Stimulated activated CD4-positive, alpha-beta T cell treated with anti-CD3 and anti-CD28 coated beads, TNF-alpha, amount 100 ng/mL, for 1 hour (primary cell): ENCODE measurements around the gene NAPSA.
"Not testable (repeated sequence)": the region's sequence is repeated elsewhere in the genome, so short reads cannot be mapped to it uniquely, and the experiment has no call there.

Experiments
- DNase-seq, 3 donors: peaks; one replicate each; pipeline ENCODE4 v3.0.0-alpha.2; 2020; ENCODE audit warnings: low read depth in 3 of 3, low spot score in 1 of 3

Gene NAPSA

DNA sequence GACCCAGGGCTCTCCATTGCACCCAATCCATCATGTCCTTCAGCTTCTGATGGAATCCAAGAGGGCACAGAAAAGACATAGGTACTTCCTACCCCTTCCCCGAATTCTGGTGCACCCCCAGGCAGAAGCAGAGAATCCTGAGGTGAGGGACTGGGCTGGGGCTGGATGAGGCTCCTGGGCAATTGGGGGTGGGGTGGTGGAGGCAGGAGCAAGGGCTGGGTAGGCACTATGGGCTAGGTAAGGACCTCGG, 33.5 kb downstream of the NAPSA start:
- no peak for DNase-seq

DNA sequence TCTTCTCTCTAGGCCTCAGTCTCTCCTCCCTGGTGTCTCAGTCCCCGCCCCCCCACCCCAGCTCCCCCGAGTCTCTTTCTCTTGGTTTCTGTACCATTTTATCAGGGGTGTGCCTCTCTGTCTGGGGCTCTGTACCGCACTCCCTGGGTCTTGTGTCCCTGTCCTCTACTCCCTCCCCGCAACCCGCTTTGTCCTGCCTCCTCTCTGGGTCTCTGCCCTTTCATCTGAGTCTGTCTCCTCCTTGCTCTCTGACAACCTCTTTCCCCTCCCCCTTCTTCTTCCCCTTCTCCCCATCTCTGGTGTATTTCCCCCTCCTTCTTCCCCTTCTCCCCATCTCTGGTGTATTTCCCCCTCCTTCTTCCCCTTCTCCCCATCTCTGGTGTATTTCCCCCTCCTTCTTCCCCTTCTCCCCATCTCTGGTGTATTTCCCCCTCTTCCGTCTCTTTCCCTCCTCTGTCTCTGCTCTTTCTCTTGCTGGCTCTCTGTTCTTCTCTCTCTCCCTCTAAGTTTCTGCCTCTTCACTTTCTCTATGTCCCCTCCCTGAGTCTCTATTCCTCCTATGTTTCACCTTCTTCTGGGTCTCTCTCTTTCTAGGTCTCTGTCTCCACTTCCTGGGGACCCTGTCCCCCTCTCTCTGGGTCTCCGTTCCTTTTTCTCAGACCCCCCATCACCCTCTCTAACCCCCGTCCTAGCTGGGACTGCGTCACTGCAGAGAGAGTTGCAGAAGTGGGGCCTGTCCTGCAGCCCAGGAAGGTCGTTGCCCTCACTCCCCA, 34.0 kb downstream of the NAPSA start:
- DNase-seq = no peak

DNA sequence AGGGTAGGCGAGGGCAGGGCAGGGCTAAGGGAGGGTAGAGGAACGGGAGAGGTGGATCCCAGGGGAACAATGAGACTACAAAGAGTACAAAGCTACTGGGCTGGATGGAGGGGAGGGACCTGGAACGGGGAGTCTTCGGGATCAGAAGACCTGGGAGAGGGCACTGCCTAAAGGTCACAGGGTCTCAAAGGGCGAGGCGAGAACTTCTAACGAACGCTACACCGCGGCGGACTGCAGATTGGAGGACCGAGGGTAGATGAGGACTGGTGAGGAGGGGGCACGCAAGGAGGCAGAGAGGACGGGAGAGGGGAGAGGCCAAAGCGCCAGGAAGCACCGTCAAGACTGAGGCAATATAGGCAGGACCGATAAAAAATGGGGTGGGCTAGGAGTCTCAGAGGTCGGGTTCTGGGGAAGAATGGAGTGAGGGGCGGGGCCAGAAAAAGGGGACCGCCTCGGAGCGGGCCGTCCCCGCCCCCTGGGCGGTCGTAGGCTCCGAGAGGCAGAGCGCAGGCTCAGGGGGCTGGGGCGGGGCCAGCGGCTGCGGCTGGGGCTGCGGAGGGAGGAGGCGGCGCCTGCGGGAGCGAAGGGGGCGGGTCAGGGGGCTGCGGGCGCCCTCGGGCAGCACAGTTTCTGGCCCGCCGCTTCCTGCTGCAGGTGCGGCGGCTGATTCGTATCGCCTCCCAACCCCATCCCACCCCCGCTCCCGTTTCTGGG, 34.9 kb downstream of the NAPSA start:
- DNase-seq = peak; percentile 48 to 70 (median 50)

DNA sequence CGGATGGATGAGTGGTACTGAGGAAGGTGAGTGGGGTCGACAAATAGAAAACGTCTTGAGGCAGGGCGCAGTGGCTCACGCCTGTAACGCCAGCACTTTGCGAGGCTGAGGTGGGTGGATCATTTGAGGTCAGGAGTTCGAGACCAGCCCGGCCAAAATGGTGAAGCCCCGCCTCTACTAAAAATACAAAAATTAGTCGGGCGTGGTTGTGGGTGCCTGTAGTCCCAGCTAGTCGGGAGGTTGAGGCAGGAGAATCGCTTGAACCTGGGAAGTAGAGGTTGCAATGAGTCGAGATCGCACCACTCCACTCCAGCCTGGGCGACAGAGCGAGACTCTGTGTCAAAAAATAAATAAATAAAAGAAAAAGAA, 35.5 kb downstream of the NAPSA start:
- not testable (repeated sequence) for DNase-seq

DNA sequence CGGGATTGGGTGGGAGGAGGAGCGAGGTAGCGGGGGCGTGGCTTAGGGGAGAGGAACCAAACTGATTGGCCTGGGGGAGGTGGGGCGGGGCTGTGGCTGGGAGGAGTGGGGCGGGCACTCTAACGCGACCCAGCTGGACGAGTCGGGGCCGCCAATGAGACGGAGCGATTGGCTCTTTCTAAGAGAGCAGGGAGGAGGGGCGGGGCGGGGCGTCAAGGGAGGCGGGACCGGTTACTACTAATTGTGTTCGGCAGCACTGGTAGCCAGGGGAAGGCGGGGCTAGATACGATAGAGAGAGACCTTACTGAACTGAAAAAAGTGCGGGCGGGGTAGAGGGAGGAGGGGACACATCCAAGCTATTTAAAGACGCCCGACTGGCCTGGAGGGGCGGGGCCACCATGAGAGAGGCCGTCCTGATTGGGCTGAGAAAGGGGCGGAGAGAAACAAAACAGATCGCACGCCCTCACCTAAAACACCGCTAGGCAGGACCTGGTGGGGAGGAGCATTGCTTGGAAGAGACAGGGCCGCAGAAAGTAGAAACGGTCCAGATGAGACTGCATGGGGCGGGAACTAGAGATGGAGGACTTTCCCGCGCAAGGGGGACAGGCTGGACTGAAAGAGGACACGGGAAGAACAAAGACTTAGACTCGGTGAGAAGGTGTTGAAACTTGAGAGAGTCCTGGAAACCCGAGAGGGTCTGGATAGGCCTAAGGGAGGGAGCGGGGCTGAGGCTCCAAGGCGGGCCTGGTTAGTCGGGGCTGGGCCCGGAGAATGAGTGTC, 36.1 kb downstream of the NAPSA start, which contains the start of gene KCNC3:
KCNC3 (minus strand) TSS at position 232 of the 780 bp plus-strand sequence. CDS start 295 bp downstream, outside the sequence.
- DNase-seq = peak; percentile 73 to 93 (median 83)

DNA sequence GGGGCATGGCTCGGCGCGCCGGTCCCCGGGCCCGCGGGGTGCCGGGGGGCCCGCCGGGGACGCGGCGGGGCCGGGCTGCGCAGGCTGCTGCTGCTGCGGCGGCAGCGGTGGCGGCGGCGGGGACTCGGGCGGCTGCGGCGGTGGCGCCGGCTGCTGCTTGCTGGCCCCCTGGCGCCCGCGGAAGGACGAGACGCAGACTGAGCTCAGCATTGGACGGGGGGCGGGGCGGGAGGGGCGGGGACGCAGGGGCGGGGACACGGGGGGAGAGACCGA, 36.6 kb downstream of the NAPSA start:
- no peak for DNase-seq

DNA sequence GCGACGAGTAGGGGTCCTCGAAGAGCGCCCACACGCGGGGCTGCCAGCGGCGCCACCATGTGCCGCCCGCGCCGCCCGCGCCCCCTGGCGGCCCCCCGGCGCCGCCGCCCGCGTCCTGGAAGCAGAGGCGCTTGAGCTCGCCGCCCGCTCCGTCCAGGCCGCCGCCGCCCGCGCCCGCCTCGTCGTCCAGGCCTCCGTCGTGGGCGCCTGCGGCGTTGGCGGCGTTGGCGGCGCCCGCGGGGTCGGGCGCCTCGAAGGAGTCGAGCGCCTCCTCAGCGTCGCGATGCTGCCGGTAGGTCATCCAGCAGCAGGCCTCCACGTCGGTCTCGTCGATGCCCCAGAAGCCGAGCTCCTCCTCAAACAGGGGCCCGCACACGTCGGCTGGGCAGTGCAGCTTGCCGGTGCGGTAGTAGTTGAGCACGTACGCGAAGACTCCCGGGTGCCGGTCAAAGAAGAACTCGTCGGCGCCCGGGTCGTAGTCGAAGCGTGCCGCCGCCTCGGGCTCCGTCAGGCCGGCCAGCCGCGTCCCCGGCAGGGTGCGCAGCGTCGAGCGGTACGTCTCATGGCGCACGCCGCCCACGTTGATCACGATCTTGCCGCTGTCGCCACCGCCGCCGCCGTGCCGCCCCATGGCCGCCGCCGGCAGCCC, 37.1 kb downstream of the NAPSA start:
- peak in 1 of 3 donors; percentile 41 for DNase-seq

DNA sequence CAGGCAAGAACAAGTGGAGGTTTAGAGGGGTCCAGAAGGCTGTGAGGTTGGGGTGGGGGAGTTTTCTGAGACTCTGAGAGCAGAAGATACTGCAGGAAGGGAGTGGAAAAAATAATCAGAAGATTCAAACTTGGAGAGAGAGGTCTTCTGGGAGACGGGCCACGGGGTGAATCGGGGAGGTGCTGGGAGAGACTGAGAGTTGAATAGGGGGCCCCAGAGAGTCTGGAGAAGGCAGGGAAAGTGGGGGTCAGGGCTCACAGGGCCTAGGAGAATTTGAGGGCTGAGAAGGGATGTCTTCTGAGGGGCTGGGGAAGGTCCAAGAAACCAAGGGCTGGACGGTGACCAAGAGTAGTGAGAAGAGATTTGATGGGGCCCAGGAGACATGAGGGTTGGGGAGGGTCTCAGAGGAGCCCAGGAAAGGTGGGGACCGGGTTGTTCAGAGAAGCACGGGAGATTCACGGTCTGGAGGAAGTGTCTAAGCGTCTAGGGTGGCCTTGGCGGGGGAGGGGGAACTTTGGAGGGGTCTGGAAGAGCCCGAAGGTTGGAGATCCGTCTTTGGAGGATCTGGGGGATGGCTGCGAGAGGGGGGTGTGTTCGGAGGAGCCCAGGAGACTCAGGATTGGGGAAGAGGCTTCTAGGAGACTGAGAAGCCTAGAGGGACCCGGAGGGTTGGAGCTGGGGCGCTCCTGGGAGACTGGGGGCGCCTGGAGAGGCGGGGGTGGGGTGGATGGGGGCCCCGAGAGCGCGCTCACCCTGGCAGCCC, 37.8 kb downstream of the NAPSA start:
- no peak for DNase-seq

DNA sequence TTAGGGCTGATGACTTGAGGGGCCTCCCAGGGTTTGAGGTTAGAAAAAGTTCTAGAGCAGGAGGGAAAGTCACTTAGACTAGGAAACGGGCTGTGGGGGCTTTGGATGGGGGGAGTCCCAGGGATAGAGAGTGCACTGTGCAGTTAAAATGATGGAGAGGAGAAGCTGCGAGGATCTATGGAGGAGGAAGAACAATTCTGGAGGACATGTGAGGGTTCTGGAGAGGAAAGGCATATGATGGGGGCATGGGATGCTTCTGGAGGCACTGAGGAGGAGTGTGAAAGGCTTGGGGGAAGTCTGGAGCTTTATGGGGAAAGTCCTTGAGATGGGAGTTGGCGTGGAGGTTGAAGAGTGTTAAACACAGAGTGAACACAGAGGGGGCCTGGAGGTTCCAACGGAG, 38.4 kb downstream of the NAPSA start:
- no peak for DNase-seq

DNA sequence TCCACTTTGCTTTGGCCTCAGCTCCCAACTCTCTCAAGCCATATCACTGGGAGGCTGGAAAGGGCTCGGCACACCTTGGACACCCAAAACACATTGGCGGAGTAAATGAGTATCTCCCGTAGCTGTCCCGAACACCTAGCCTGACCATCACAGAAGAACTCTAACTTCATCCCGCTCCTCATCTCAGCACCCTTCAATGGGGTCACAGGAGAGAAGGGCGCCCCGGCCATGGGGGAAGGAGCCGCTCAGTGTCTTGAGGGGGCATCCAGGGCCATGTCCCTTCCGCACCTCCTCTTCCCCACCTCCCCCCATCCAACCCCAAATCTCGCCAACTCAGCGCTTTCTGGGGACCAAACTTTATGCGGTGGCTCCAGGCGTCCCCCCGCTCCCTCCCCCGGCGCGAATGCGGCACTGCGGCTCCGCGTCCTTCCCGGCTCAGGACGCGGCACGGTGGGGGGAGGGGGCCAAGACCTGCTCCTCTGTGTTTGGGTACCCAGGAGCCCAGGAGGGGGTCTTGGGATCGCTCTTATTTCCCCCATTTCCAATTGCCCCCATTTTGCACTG, 39.3 kb downstream of the NAPSA start:
- DNase-seq = no peak

DNA sequence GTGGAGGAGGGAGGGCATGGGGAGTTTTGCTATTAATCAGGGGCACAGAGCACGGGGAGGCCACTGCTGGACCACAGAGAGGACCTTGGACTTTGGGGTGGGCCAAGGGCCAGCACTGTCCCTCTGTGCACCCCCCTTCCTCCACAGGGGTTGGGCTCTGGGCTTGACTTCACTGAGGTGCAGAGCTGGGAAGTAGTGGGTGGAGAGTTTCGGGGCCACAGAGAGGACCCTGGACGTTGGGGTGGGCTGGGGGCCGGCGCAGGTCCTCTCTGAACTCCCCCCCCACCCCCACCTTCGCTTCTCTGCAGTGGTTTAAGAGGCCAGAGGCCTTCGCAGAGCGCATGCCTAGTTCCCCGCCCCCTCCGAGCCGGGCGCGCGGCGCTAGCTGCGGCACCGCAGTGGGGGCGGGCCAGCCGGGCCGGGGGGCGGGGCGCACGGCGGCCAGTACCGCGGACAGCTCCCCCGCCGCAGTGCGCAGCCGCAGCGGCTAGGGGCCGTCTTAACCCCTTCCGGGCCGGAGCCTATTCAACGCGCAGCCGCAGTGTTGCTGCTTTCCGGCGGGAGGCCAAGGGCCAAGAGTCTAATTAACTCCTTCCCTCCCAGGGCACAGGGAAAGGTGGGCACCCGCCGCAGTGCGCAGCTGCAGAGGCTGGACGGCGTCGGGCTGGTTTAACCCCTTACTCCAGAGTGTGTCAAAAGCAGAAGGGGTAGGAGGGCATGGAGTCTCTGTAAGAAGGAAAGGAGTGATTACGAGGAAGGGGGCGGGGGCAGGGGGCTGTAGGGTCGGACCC, 39.9 kb downstream of the NAPSA start:
- peak in 2 of 3 donors; percentile 35 to 67 for DNase-seq

DNA sequence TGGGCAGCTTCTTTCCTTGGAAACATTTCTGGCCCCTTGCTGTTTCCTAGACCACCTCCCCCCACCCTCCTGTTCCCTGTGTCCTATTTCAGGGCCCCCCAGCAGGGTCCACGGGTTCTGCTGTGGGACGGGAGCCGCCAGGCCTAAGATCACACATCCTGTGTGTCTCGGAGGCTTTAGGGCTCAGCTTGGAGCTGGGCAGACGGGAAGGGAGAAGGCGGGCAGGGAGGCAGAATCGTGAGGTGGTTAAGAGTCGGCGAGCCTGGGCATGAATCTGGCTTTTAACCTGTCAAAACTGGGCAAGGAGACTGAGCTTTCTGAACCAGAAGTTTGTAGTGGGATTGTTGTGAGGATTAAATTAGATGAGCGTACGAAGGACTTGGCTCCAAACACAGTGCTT, 41.1 kb downstream of the NAPSA start:
- DNase-seq = no peak

DNA sequence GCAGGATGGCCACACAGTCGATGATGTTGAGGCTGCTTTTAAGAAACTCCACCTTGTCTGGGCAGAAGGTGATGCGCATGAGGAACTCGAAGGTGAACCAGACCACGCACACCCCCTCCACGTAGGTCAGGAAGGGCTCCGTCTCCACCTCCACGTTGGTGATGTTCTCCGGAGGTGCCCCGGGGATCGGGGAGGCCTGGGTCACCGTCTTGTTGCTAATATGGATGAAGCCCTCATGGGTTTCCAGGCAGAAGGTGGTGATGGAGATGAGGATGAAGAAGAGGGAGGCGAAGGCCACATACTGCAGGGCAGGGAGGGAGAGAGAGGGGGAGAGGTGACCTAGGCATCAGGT, 41.7 kb downstream of the NAPSA start:
- DNase-seq = no peak

DNA sequence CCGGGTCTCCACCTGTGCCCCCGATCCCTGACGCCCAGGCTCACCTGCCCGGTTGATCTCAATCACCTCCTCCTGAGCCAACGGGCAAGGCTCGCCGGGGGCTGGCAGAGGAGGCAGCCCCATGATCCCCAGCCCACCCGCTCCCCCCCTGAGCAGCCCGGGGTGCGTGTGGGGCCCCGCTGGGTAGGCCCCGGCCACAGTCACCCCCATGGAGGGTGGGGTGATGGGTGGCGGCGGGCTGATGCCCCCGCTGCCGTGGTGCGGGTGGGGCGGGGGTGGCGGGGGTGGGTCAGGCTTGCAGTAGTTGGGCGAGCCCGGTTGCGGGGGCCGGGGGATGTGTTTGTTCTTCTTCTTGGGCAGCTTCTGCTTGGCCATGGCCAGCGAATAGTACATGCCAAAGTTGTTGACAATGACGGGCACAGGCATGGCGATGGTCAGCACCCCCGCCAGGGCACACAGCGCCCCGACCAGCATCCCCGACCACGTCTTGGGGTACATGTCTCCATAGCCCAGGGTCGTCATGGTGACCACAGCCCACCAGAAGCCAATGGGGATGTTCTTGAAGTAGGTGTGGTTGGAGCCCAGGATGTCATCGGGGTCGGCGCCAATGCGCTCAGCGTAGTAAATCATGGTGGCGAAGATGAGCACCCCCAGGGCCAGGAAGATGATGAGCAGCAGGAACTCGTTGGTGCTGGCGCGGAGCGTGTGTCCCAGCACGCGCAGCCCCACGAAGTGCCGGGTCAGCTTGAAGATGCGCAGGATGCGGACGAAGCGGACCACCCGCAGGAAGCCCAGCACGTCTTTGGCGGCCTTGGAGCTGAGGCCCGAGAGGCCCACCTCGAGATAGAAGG, 42.3 kb downstream of the NAPSA start:
- no peak for DNase-seq

DNA sequence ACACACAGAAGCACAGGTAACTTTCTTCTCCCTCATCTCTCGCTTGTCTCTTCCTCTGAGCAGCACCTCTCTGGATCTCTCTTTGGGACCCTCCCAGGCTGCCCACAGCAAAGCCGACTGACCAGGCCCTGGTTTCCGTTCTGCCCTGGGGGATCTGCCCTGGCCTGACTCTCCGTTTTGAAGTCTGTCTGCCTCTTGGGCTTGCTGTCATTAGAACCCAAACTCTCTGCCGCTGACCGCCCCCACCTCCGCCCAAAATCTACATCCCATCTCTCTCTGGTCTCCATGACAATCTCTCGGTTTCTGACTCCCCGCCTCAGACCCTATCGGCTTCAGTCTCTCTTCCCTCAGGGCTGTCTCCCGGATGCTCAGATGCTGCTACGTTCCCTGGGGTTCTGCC, 43.2 kb downstream of the NAPSA start:
- no peak for DNase-seq

DNA sequence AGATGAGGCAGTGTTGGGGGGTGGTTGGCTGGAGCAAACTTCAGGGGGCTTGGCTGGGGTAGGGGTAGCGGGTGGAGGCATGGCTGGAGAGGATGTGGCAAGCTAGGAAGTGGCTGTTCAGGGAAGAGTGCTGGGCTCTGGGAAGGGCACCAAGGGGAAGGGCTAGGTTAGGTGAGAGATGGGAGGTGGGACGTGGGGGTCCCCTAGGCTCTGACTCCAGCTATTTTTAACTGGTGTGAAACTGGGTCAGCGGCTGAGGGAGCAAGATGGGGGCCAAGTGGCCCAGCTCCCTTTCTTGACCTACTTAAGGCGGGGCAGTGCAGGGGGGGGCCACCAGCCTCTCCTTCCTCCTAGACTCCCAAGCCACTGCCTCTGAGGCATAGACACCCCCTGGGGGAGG, 43.6 kb downstream of the NAPSA start:
- no peak for DNase-seq

DNA sequence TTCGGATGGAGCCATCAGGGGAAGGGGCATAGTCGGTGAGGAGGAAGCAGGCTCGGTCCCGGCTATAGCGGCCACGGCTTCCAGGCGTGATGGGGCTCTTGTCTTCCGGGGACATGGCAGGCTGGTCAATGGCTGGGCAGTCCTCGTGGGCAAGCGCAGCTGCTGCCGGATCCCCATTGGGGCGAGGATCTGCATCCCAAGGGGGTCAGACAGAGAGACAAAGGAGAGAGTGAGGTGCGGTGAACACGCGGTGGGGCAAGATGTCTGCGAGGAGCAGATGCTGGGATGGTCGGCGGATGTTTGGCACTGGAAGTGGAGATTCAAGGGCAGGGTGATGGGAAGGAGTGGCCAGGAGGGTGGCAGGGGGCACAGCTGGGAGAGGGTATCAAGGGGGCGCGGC, 44.8 kb downstream of the NAPSA start:
- no peak for DNase-seq

DNA sequence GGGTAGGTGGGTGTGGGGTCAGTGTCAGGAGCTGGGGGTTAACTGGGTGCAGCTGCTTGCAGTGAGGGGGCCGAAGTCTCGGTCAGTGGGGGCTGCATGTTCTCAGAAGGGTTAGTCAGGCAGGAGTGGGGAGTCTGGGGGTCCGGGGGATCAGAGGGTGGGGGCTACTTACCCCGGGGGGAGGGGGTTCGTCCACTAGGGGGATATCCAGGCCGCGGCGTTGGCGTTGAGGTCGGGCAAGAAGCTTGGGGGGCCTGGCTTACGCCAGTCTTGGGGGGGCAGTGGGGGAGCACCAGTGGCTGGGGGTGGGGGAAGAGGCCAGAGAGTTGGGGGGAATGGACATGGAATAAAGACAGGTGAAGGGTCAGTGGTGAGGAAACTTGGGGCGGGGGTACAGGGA, 45.4 kb downstream of the NAPSA start:
- DNase-seq = no peak

DNA sequence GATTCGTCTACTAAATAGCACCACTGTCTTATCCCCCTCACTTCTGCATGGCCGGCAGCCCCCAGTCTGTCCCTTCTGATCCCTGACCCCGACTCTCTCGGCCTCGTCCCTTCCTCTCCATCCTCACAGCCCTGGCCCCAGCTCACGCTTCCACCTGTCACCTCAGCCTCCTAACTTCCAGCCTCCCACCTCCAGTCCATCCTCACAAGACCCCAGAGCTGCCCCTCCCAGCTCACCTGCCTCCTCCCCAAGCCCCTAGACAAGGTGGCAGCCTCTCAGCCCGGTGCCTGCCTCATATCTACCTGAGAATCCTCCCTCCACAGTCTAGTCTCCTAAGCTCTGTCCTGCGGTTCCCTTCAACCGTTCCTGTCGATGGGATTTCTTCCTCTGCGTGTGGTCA, 46.3 kb downstream of the NAPSA start:
- DNase-seq = no peak
